Erythroblast (primary cell): ENCODE data around the gene MBD2.

Experiments
- DNase-seq, 2 experiments: peaks; one replicate each; lab custom pipeline; 2025; lab: John Stamatoyannopoulos, UW
- GATA1 ChIP-seq: IDR thresholded peaks from 2 replicates; pipeline ENCODE4 v1.6.1; 2011; ENCODE audit warnings: low read depth, mild to moderate bottlenecking, control low read depth, low read length, moderate library complexity
- POLR2A ChIP-seq: IDR thresholded peaks from 2 replicates; pipeline ENCODE4 v1.6.1; 2011; ENCODE audit warnings: mild to moderate bottlenecking, low read length

MBD2 gene

DNA sequence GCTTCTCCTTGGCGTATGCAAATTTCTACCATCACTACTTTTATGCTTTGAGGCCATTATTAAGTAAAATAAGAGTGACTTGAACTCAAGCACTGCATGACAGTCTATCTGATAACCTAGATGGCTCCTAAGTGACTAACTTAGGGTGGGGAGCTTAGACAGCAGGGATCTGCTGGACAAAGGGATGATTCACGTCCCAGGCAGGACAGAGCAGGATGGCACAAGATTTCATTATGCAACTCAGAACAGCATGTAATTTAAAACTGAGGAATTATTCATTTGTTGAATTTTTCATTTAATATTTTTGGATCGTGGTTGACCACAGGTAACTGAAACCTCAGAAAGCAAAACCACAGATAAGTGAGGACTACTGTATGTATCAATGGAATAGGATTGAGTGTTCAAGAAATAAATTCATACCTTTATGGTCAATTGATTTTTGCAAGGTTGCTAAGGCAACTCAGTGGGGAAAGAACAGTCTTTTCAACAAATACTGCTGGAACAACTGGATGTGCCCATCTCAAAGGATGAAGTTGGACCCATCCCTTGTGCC is 115.3 kb downstream of the MBD2 start:
- DNase-seq = no peak
- TF ChIP-seq GATA1 = no peak

DNA sequence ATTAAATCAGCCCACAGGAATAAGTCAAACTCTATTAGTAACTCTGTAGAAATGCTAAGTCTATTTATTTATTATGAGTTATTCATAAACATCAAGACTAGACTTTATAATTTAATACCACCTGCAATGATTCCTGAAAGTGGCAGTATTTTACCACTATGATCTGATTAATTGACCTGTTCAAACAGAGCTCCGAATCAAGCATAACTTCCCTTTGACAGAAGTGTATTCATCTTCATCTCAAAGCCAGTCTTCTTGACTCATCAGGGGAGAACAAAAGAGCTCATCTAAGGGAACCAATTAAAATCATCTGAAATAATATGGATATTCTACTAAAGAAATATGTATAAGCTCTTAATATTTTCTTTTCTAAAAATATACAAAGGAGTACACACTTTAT is 122.3 kb downstream of the MBD2 start:
- no peak for TF ChIP-seq POLR2A
- TF ChIP-seq GATA1 = no peak
- no peak for DNase-seq
